Neutrophil (primary cell): ENCODE data around the gene PKM.
"Not testable (repeated sequence)": the region's sequence is repeated elsewhere in the genome, so short reads cannot be mapped to it uniquely, and the experiment has no call there.

Experiments used
- H3K27ac ChIP-seq: fragments of 200-600 bp; sonication (generic); 2 replicates; pipeline ENCODE4 v1.5.1; 2016; ENCODE audit warnings: mild to moderate bottlenecking, moderate library complexity
- H3K27me3 ChIP-seq: fragments of 200-600 bp; sonication (generic); 2 replicates; pipeline ENCODE4 v1.6.0; 2016; ENCODE audit warnings: mild to moderate bottlenecking
- H3K36me3 ChIP-seq: fragments of 200-600 bp; sonication (generic); 2 replicates; pipeline ENCODE4 v1.5.1; 2017
- H3K4me1 ChIP-seq, 2 experiments: fragments of 200-600 bp in 1 of 2; sonication (generic) in 1 of 2; 1 replicate in 1 of 2; 2 replicates in 1 of 2; pipeline versions ENCODE4 v1.5.1 to v1.6.1; 2013 to 2016; ENCODE audit warnings: low read depth in 1 of 2, low read length in 1 of 2, mild to moderate bottlenecking in 1 of 2, moderate library complexity in 1 of 2; ENCODE audit not compliant: control insufficient read depth in 1 of 2, insufficient read depth in 1 of 2
- H3K4me3 ChIP-seq, 2 experiments: fragments of 200-600 bp in 1 of 2; sonication (generic) in 1 of 2; 1 replicate in 1 of 2; 2 replicates in 1 of 2; pipeline ENCODE4 v1.5.1; 2013 to 2016; ENCODE audit warnings: low read depth in 1 of 2, low read length in 1 of 2, mild to moderate bottlenecking in 1 of 2, moderate library complexity in 1 of 2
- H3K9me3 ChIP-seq: fragments of 200-600 bp; sonication (generic); 2 replicates; pipeline ENCODE4 v1.5.1; 2016
- TF ChIP-seq, protein P1 (sequence below): fragments of 200-600 bp; sonication (generic); IDR thresholded peaks from 2 replicates; pipeline ENCODE4 v1.5.1; 2016; ENCODE audit warnings: antibody characterized with exemption

Gene PKM

DNA sequence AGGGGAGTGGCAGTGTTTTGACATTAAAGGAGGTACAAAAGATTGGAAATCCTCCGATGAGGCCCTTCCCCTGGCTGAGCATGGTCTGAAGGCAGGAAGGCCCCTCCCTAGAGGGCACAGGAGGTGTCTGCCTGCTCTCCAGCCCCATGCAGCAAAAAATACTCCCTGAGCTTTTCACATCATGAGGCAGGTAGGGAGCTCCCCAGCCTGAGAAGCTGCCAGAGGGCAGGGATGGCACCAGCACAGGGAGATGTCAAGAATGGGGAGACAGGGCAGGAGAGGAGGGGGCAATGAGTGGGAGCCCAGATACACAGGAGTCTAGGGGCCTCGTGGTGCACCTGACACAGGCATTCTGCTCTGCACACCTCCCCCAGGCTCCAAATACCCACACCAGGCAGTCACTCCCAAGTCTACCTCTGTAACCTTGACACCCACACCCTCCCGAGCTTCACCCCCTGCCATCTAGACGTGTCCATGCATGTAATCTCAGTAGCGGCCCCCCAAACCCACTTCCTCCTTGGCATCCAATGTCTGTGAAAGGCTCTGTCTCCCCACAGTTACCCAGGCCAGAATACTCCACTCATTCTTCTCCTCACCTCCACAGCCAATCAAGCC, 56.3 kb downstream of the PKM start:
- Histone ChIP-seq H3K9me3 (no peaks in the 10 kb centered on the region), H3K4me1 (no peaks in the 10 kb centered on the region), H3K4me3 (no peak overlapping the region), H3K27me3 (peaks cover 4% of the 10 kb centered on the region), H3K36me3 (no peaks in the 10 kb centered on the region), H3K27ac (no peak overlapping the region)
- TF ChIP-seq, protein P1, sequence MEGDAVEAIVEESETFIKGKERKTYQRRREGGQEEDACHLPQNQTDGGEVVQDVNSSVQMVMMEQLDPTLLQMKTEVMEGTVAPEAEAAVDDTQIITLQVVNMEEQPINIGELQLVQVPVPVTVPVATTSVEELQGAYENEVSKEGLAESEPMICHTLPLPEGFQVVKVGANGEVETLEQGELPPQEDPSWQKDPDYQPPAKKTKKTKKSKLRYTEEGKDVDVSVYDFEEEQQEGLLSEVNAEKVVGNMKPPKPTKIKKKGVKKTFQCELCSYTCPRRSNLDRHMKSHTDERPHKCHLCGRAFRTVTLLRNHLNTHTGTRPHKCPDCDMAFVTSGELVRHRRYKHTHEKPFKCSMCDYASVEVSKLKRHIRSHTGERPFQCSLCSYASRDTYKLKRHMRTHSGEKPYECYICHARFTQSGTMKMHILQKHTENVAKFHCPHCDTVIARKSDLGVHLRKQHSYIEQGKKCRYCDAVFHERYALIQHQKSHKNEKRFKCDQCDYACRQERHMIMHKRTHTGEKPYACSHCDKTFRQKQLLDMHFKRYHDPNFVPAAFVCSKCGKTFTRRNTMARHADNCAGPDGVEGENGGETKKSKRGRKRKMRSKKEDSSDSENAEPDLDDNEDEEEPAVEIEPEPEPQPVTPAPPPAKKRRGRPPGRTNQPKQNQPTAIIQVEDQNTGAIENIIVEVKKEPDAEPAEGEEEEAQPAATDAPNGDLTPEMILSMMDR: no peak

DNA sequence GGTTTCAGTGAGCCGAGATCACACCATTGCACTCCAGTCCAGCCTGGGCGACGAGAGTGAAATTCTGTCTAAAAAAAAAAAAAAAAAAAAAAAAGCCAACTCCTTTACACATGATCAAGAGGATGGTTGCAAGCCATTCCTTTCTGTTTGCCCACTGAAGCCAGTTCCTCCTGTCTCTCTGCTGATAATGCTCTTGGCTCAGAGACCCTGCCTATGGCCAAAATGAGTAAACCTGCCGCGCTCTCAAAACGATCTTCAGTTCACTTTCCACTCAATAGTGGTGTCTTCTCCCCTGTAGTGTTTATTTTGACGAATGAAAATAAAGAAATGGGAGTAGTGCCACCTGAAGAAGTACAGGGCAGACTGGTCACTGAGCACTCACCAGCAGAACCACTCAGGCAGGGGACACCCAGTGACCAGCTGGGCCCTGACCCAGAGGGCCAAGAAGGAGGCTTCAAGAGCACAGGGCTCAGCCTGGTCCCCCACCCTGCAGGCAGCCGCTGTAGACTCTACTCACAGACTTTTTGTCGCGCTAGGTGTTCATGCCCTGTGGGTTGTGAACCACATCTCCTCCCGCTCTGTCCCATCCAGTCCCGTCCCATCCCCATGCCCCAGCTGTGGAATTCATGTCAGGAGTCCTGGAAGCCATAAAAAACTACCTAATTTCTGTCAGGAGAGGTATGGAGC, 57.0 kb downstream of the PKM start:
- H3K4me1 ChIP-seq: no peaks in the 10 kb centered on the region
- H3K27me3 ChIP-seq: peaks cover 4% of the 10 kb centered on the region
- TF ChIP-seq, protein P1: no peak
- H3K9me3 ChIP-seq: no peaks in the 10 kb centered on the region
- no peak overlapping the region for H3K4me3 ChIP-seq
- no peak overlapping the region for H3K27ac ChIP-seq
- H3K36me3 ChIP-seq: no peaks in the 10 kb centered on the region

DNA sequence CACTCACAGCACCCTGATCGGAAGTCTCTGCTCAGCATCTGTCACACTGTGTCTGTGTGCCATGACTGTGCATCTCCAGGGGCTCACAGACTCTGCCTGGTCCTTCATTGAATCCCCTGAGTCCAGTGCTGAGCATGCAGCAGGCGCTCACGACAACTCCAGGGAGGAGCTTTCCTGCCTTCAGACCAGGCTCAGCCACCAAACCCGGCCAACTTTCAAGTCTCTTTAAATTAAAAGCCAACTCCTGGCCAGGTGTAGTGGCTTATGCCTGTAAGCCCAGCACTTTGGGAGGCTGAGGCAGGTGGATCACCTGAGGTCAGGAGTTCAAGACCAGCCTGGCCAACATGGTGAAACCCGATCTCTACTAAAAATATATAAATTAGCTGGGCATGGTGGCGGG, 57.6 kb downstream of the PKM start:
- Histone ChIP-seq H3K4me3 (no peak overlapping the region), H3K27me3 (peaks cover 9% of the 10 kb centered on the region), H3K27ac (no peak overlapping the region), H3K36me3 (no peaks in the 10 kb centered on the region), H3K9me3 (no peaks in the 10 kb centered on the region), H3K4me1 (no peaks in the 10 kb centered on the region)
- TF ChIP-seq, protein P1: no peak

DNA sequence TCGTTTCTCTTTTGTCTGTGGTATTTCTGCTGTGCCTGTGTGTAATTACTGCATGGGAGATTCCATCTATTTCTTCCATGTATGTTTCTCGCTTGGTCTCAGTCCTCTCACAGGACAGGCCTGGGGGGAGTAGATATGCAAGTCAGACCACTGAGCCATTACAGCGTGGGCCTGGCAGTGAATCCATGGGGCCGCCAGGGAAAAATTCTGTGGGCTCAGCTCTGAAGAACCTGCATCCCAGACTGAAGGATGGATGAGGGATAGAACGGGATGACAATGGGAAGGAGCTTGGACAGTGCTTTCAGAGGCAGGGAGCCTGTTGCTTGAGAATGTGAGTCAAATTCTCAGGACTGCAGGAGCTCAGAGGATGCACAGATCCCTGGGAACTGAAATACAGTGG, 58.2 kb downstream of the PKM start:
- H3K9me3 ChIP-seq: no peaks in the 10 kb centered on the region
- TF ChIP-seq, protein P1: no peak
- H3K27me3 ChIP-seq: peaks cover 14% of the 10 kb centered on the region
- H3K27ac ChIP-seq: no peak overlapping the region
- H3K4me3 ChIP-seq: no peak overlapping the region
- no peaks in the 10 kb centered on the region for H3K36me3 ChIP-seq
- H3K4me1 ChIP-seq: no peaks in the 10 kb centered on the region

DNA sequence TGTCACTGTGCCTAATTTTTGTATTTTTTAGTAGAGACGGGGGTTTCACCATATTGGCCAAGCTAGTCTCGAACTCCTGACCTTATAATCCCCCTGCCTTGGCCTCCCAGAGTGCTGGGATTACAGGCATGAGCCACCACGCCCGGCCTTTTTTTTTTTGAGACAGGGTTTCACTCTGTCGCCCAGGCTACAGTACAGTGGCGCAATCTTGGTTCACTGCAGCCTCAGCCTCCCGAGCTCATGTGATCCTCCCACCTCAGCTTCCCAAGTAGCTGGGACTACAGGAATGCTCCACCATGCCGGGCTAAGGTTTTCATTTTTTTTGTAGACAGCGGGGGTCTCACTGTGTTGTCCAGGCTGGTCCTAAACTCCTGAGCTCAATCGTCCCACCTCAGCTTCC, 59.0 kb downstream of the PKM start:
- H3K27me3 ChIP-seq: peaks cover 14% of the 10 kb centered on the region
- not testable (repeated sequence) for H3K4me1 ChIP-seq, H3K27ac ChIP-seq, H3K36me3 ChIP-seq, H3K4me3 ChIP-seq, H3K9me3 ChIP-seq

DNA sequence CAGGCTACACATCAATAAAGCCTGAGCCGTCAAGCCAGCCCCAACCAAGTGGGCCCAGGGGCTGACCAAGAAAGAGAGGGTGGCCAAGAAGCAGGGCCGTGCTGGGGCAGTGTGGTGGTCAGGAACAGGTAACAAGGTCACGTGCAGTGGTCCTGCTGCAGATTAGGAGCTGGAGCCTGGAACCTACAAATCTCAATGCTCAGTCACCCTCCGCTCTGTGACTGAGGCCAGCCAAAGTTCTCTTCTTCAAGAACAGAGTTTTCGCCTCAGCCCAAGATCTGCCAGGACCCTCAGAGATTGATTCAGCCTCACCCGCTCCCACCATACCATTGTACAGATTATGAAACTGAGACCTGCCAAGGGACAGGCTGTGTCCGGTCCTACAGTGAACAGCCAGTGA, 60.3 kb downstream of the PKM start:
- H3K9me3 ChIP-seq: no peaks in the 10 kb centered on the region
- TF ChIP-seq, protein P1: no peak
- no peaks in the 10 kb centered on the region for H3K36me3 ChIP-seq
- H3K27me3 ChIP-seq: peaks cover 14% of the 10 kb centered on the region
- H3K4me3 ChIP-seq: no peak overlapping the region
- no peaks in the 10 kb centered on the region for H3K4me1 ChIP-seq
- no peak overlapping the region for H3K27ac ChIP-seq
